GOT3 (cell line): Measurements from ENCODE around the gene ERC1.

Source experiments
- DNase-seq: peaks from one replicate; lab custom pipeline; 2025; ENCODE audit warnings: mixed read lengths; lab: John Stamatoyannopoulos, UW

The ERC1 gene

GRCh38 chr12:990661-991349 is at the start of gene ERC1:
TSS of gene ERC1 (plus strand) at chr12:991223. CDS start at chr12:1027904, 36,681 bp downstream.
- DNase-seq, result peak; percentile 58

- no peak for DNase-seq
Observed at GRCh38 chr12:943051-943450, 48.0 kb upstream of the ERC1 start.

GRCh38 chr12:944211-944610 is 46.8 kb upstream of the ERC1 start:
- no peak for DNase-seq

- DNase-seq, result no peak
Observed at GRCh38 chr12:946212-946611, 44.8 kb upstream of the ERC1 start.

GRCh38 chr12:946631-947030 is 44.4 kb upstream of the ERC1 start:
- DNase-seq, result no peak

- DNase-seq, result no peak
Observed at GRCh38 chr12:948238-948637, 42.8 kb upstream of the ERC1 start.

GRCh38 chr12:949453-950191 is 41.4 kb upstream of the ERC1 start, which contains the start of gene RAD52:
TSS of gene RAD52 (minus strand) at chr12:949694. CDS start at chr12:933058, 16,636 bp downstream.
- DNase-seq, result peak; percentile 92

- DNase-seq, result no peak
Observed at GRCh38 chr12:951176-951575, 39.8 kb upstream of the ERC1 start.

GRCh38 chr12:953776-954175 is 37.2 kb upstream of the ERC1 start:
- DNase-seq, result no peak

- no peak for DNase-seq
Observed at GRCh38 chr12:954741-955140, 36.3 kb upstream of the ERC1 start.

- no peak for DNase-seq
Observed at GRCh38 chr12:955939-956338, 35.1 kb upstream of the ERC1 start.

GRCh38 chr12:958588-959123 is 32.4 kb upstream of the ERC1 start:
- no peak for DNase-seq

GRCh38 chr12:966724-967123 is 24.3 kb upstream of the ERC1 start:
- no peak for DNase-seq

GRCh38 chr12:967641-968040 is 23.4 kb upstream of the ERC1 start:
- DNase-seq, result no peak

GRCh38 chr12:968545-968944 is 22.5 kb upstream of the ERC1 start:
- DNase-seq, result no peak

- DNase-seq, result no peak
Observed at GRCh38 chr12:969821-970220, 21.2 kb upstream of the ERC1 start.

- DNase-seq, result no peak
Observed at GRCh38 chr12:971991-972390, 19.0 kb upstream of the ERC1 start.

GRCh38 chr12:974271-974862 is 16.7 kb upstream of the ERC1 start:
- no peak for DNase-seq

- no peak for DNase-seq
Observed at GRCh38 chr12:976644-977043, 14.4 kb upstream of the ERC1 start.

GRCh38 chr12:977156-977555 is 13.9 kb upstream of the ERC1 start:
- no peak for DNase-seq

GRCh38 chr12:979349-979748 is 11.7 kb upstream of the ERC1 start:
- DNase-seq, result no peak

GRCh38 chr12:981176-981828 is 9.7 kb upstream of the ERC1 start:
- DNase-seq, result no peak
